K562 (cell line): ENCODE results near the gene C2. TPM values are rescaled to one million over a fixed set of nuclear protein-coding genes. Genes with fewer than 3 reads are reported as not detected.

Experiments
- ATF1 ChIP-seq, 2 experiments: fragments of 450-650 bp in 1 of 2; IDR thresholded peaks; 2 replicates each; pipeline ENCODE4 v1.6.1; 2016; ENCODE audit warnings: missing compliant biosample characterization in 1 of 2, missing genetic modification characterization in 1 of 2
- HNRNPH1 ChIP-seq: fragments of 200-400 bp; formaldehyde crosslinking; optimal IDR thresholded peaks from 2 replicates; pipeline ENCODE3; 2017; ENCODE audit warnings: low read depth, mild to moderate bottlenecking, low read length, moderate library complexity
- MECOM ChIP-seq: fragments of 250-450 bp; sonication (Bioruptor Pico); IDR thresholded peaks from 2 replicates; pipeline ENCODE4 v1.8.0; 2022; ENCODE audit warnings: inconsistent platforms
- TAF7 ChIP-seq: fragments of 450-650 bp; IDR thresholded peaks from 2 replicates; pipeline ENCODE4 v1.6.1; 2016; ENCODE audit warnings: missing genetic modification characterization, missing compliant biosample characterization
- TCF7L2 ChIP-seq: fragments of 150-350 bp; IDR thresholded peaks from 2 replicates; pipeline ENCODE4 v1.6.1; 2016; ENCODE audit warnings: low read depth, mild to moderate bottlenecking, low read length, moderate library complexity
- ZC3H4 ChIP-seq: sonication (generic); formaldehyde crosslinking; IDR thresholded peaks from 2 replicates; pipeline ENCODE4 v1.9.0; 2021; ENCODE audit warnings: missing genetic modification reagents, borderline replicate concordance
- ZNF431 ChIP-seq: sonication (generic); formaldehyde crosslinking; IDR thresholded peaks from 2 replicates; pipeline ENCODE4 v1.8.0; 2022; ENCODE audit warnings: mild to moderate bottlenecking, missing genetic modification reagents
- ZNF609 ChIP-seq: sonication (generic); formaldehyde crosslinking; IDR thresholded peaks from 2 replicates; pipeline ENCODE4 v1.8.1; 2023; ENCODE audit warnings: missing genetic modification reagents, mild to moderate bottlenecking, borderline replicate concordance
- polyA plus RNA-seq, 8 experiments: library from polyadenylated mRNA; depleted of rRNA in 4 of 8; stranded (reverse) in 5 of 8; unstranded in 3 of 8; fragments of >200 nt; fragmentation: Nextera tagmentation in 2 of 8; fragmentation: Illumina TruSeq in 1 of 8; extraction: Ambion mirVana in 2 of 8; extraction: Trizol in 1 of 8; gene quantifications; 2 replicates each; pipeline versions ENCODE4 v1.2.1 to v1.2.3, GENCODE V29; 2011 to 2014; ENCODE audit warnings: inconsistent platforms in 1 of 8, missing spikeins in 1 of 8
- total RNA-seq, 7 experiments: library from RNA; depleted of rRNA in 6 of 7; stranded (reverse); fragments of >200 nt in 6 of 7; fragmentation: Illumina TruSeq in 2 of 7; extraction: Trizol in 2 of 7; gene quantifications; 2 replicates each; pipeline versions ENCODE4 v1.2.1 to v1.2.3, GENCODE V29; 2011 to 2021; ENCODE audit warnings: low replicate concordance in 1 of 7
- TF ChIP-seq, protein P1 (sequence below), 2 experiments: fragments of 250-450 bp in 1 of 2; fragments of 450-650 bp in 1 of 2; sonication (Bioruptor Pico) in 1 of 2; IDR thresholded peaks; 2 replicates each; pipeline versions ENCODE4 v1.6.1 to v1.8.0; 2016 to 2021; ENCODE audit warnings: mild to moderate bottlenecking in 2 of 2, moderate library complexity in 2 of 2, missing compliant biosample characterization in 1 of 2, missing genetic modification characterization in 1 of 2
- TF ChIP-seq, protein P2 (sequence below): fragments of 250-450 bp; sonication (Bioruptor Pico); IDR thresholded peaks from 2 replicates; pipeline ENCODE4 v1.4.0; 2020; ENCODE audit warnings: mild to moderate bottlenecking, moderate library complexity, borderline replicate concordance
- TF ChIP-seq, protein P3 (sequence below), 2 experiments: fragments of 450-650 bp; conservative IDR thresholded peaks; 2 replicates each; pipeline ENCODE4 v1.6.1; 2017; ENCODE audit warnings: mild to moderate bottlenecking in 2 of 2, moderate library complexity in 2 of 2

Gene C2
- total and polyA plus RNA-seq, 9 of the 15 experiments (the other 6 are each of a cell fraction or from before 2014, with no cell fraction given) = 0.05 to 1.1 (median 0.39) TPM; not detected in 1

GRCh38 chr6:31898383-31899011 is 29.0 kb upstream of the C2 start (continued):
- TF ChIP-seq HNRNPH1 = no peak
- no peak for TF ChIP-seq MECOM
- no peak for TF ChIP-seq ZNF609 (CRISPR knock-in tag)
- no peak for TF ChIP-seq ATF1 (CRISPR knock-in tag; IDR thresholded peaks at IDR 0.05)
- TF ChIP-seq ATF1 (tag; IDR thresholded peaks at IDR 0.05) = peak; percentile 40
- TF ChIP-seq ZC3H4 (CRISPR knock-in tag) = no peak
- TF ChIP-seq TAF7 (tag) = no peak
- TF ChIP-seq, protein P1, sequence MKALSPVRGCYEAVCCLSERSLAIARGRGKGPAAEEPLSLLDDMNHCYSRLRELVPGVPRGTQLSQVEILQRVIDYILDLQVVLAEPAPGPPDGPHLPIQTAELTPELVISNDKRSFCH (CRISPR knock-in tag; IDR thresholded peaks at IDR 0.05) = no peak
- TF ChIP-seq, protein P1 (tag; IDR thresholded peaks at IDR 0.05) = no peak
- TF ChIP-seq TCF7L2 = no peak
- TF ChIP-seq, protein P2, sequence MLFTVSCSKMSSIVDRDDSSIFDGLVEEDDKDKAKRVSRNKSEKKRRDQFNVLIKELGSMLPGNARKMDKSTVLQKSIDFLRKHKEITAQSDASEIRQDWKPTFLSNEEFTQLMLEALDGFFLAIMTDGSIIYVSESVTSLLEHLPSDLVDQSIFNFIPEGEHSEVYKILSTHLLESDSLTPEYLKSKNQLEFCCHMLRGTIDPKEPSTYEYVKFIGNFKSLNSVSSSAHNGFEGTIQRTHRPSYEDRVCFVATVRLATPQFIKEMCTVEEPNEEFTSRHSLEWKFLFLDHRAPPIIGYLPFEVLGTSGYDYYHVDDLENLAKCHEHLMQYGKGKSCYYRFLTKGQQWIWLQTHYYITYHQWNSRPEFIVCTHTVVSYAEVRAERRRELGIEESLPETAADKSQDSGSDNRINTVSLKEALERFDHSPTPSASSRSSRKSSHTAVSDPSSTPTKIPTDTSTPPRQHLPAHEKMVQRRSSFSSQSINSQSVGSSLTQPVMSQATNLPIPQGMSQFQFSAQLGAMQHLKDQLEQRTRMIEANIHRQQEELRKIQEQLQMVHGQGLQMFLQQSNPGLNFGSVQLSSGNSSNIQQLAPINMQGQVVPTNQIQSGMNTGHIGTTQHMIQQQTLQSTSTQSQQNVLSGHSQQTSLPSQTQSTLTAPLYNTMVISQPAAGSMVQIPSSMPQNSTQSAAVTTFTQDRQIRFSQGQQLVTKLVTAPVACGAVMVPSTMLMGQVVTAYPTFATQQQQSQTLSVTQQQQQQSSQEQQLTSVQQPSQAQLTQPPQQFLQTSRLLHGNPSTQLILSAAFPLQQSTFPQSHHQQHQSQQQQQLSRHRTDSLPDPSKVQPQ (CRISPR knock-in tag) = no peak
- TF ChIP-seq, protein P3, sequence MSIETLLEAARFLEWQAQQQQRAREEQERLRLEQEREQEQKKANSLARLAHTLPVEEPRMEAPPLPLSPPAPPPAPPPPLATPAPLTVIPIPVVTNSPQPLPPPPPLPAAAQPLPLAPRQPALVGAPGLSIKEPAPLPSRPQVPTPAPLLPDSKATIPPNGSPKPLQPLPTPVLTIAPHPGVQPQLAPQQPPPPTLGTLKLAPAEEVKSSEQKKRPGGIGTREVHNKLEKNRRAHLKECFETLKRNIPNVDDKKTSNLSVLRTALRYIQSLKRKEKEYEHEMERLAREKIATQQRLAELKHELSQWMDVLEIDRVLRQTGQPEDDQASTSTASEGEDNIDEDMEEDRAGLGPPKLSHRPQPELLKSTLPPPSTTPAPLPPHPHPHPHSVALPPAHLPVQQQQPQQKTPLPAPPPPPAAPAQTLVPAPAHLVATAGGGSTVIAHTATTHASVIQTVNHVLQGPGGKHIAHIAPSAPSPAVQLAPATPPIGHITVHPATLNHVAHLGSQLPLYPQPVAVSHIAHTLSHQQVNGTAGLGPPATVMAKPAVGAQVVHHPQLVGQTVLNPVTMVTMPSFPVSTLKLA (conservative IDR thresholded peaks at IDR 0.05) = peak in 1 of 2 experiments; percentile 10; a peak in 2 of 4 replicates
- TF ChIP-seq ZNF431 (CRISPR knock-in tag) = no peak
